Measurements from ENCODE around the gene RBM20. TPM values are rescaled to one million over a fixed set of nuclear protein-coding genes. Genes with fewer than 3 reads are reported as not detected.

Gene RBM20
- total and polyA plus RNA-seq, 2 of the 4 experiments (the other 2 are of a cell fraction): under 0.01 to 0.15 TPM

DNA sequence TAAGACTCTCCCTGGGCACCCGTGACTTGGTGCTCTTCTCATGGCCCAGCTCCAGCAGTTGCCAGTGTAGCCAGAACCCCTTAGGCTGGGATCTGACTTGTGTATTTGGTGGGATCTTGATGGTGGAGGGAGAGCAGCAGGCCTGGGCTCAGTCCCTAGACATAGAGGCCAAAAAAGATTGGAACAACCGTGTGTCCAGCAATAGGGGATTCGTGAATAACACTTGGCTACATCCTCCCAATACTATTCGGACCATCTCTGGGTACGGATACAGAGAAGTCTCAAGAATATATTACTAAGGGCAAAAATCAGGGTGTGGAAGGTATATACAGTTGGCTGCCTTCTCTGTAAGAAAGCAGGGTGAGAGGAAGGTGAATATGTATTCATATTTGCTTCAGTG, 17.2 kb downstream of the RBM20 start:
- Histone ChIP-seq H3K14ac (replicated peaks; ENCODE audit: low read depth, low read length) (no peak overlapping the region), H4K20me1 (ENCODE audit: insufficient read depth, low read length) (no peaks in the 10 kb centered on the region), H3K9ac (ENCODE audit: low read depth, low read length) (no peak overlapping the region), H3K4me3 (ENCODE audit: insufficient read depth, low read depth, low read length) (no peak overlapping the region), H3K27ac (ENCODE audit: insufficient read depth, low read length) (no peak overlapping the region), H2BK15ac (ENCODE audit: low read depth, low read length) (0 out of 3 replicates have a peak overlapping the region, but pooled peaks have one; percentile 21), H3K18ac (ENCODE audit: low read depth, low read length) (no peak overlapping the region), H3K9me1 (ENCODE audit: insufficient read depth, low read length) (no peaks in the 10 kb centered on the region), H3K36me3 (ENCODE audit: control insufficient read depth, insufficient read depth, low read length) (no peaks in the 10 kb centered on the region), H2AK5ac (ENCODE audit: low read depth, low read length) (no peak overlapping the region), H4K8ac (ENCODE audit: low read depth in 2 of 2, low read length in 2 of 2) (no peak overlapping the region), H3K9me3 (ENCODE audit: control insufficient read depth, insufficient read depth, low read length) (no peaks in the 10 kb centered on the region), H4K91ac (ENCODE audit: insufficient read depth, low read depth, low read length) (no peak overlapping the region), H2BK120ac (ENCODE audit: low read depth, low read length) (no peak overlapping the region), H2BK20ac (ENCODE audit: low read depth, low read length) (no peak overlapping the region), H3K79me1 (ENCODE audit: low read depth in 1 of 2, low read length in 2 of 2) (no peaks in the 10 kb centered on the region), H3K4me1 (ENCODE audit: control insufficient read depth, insufficient read depth, low read length) (peaks cover 4% of the 10 kb centered on the region), H2AFZ (replicated peaks; ENCODE audit: low read length, poor library complexity) (no peak overlapping the region), H2BK5ac (ENCODE audit: low read depth, low read length, poor library complexity, severe bottlenecking) (no peak overlapping the region), H4K5ac (ENCODE audit: low read depth, low read length) (no peak overlapping the region), H3K23ac (ENCODE audit: low read depth, low read length) (no peak overlapping the region), H3K27me3 (ENCODE audit: control insufficient read depth, insufficient read depth, low read length) (peaks cover 2% of the 10 kb centered on the region; the same call in 1 of the 2 replicates), H3K4ac (ENCODE audit: low read depth, low read length) (no peak overlapping the region; the same call in 1 of the 2 replicates), H3K4me2 (ENCODE audit: low read depth, low read length) (no peak overlapping the region), H3K56ac (ENCODE audit: extremely low read depth, insufficient read depth, low read length) (no peak overlapping the region), H2AK9ac (replicated peaks; ENCODE audit: low read depth, low read length, poor library complexity) (no peak overlapping the region)
- ChIA-PET CTCF (no interaction called here), POLR2A (ENCODE audit: unreplicated experiment) (no interaction called here)
- intact Hi-C loops (cut with micrococcal nuclease) (no loop called here), in situ Hi-C loops (cut with MboI; ENCODE audit: low sequenced_read_pairs) (no loop called here), dilution Hi-C loops (cut with HindIII; ENCODE audit: low sequenced_read_pairs, unreplicated experiment) (no loop called here)
- WGBS, 2 experiments (ENCODE audit: extremely low coverage in 2 of 2, insufficient read length in 1 of 2): no CpG with 5 or more reads among the region's 5 CpGs
- DNase-seq (no peak), ATAC-seq (ENCODE audit: low read depth) (no peak)
- no TSS peak for BruUV-seq (replicated peaks)
- no peak for TF ChIP-seq RCOR1 (IDR thresholded peaks at IDR 0.05; ENCODE audit: insufficient replicate concordance, low read length)
- no peak for TF ChIP-seq RAD21 (IDR thresholded peaks at IDR 0.05; ENCODE audit: low read length)
- TF ChIP-seq POLR2A (IDR thresholded peaks at IDR 0.05; ENCODE audit: low read depth, low read length): no peak
- TF ChIP-seq CEBPB (IDR thresholded peaks at IDR 0.05; ENCODE audit: low read depth, low read length): no peak
- no peak for TF ChIP-seq MAFK (IDR thresholded peaks at IDR 0.05; ENCODE audit: low read depth, low read length)
- no peak for TF ChIP-seq MXI1 (IDR thresholded peaks at IDR 0.05; ENCODE audit: borderline replicate concordance, low read depth, low read length)
- no peak for TF ChIP-seq NFE2L2 (IDR thresholded peaks at IDR 0.05; ENCODE audit: low read depth, low read length)
- TF ChIP-seq CHD1 (IDR thresholded peaks at IDR 0.05; ENCODE audit: low read depth, low read length): no peak
- TF ChIP-seq SMC3 (IDR thresholded peaks at IDR 0.05; ENCODE audit: low read depth, low read length): no peak
- TF ChIP-seq, protein P1, sequence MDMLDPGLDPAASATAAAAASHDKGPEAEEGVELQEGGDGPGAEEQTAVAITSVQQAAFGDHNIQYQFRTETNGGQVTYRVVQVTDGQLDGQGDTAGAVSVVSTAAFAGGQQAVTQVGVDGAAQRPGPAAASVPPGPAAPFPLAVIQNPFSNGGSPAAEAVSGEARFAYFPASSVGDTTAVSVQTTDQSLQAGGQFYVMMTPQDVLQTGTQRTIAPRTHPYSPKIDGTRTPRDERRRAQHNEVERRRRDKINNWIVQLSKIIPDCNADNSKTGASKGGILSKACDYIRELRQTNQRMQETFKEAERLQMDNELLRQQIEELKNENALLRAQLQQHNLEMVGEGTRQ (IDR thresholded peaks at IDR 0.05; ENCODE audit: low read depth, low read length): no peak
- TF ChIP-seq RFX5 (IDR thresholded peaks at IDR 0.05; ENCODE audit: low read depth, low read length): no peak
- no peak for TF ChIP-seq BHLHE40 (IDR thresholded peaks at IDR 0.05; ENCODE audit: low read depth, low read length)
- TF ChIP-seq MAZ (IDR thresholded peaks at IDR 0.05; ENCODE audit: borderline replicate concordance, low read depth, low read length): no peak
- TF ChIP-seq, protein P2, sequence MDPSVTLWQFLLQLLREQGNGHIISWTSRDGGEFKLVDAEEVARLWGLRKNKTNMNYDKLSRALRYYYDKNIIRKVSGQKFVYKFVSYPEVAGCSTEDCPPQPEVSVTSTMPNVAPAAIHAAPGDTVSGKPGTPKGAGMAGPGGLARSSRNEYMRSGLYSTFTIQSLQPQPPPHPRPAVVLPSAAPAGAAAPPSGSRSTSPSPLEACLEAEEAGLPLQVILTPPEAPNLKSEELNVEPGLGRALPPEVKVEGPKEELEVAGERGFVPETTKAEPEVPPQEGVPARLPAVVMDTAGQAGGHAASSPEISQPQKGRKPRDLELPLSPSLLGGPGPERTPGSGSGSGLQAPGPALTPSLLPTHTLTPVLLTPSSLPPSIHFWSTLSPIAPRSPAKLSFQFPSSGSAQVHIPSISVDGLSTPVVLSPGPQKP (IDR thresholded peaks at IDR 0.05; ENCODE audit: borderline replicate concordance, low read depth, low read length): no peak
- TF ChIP-seq, protein P3, sequence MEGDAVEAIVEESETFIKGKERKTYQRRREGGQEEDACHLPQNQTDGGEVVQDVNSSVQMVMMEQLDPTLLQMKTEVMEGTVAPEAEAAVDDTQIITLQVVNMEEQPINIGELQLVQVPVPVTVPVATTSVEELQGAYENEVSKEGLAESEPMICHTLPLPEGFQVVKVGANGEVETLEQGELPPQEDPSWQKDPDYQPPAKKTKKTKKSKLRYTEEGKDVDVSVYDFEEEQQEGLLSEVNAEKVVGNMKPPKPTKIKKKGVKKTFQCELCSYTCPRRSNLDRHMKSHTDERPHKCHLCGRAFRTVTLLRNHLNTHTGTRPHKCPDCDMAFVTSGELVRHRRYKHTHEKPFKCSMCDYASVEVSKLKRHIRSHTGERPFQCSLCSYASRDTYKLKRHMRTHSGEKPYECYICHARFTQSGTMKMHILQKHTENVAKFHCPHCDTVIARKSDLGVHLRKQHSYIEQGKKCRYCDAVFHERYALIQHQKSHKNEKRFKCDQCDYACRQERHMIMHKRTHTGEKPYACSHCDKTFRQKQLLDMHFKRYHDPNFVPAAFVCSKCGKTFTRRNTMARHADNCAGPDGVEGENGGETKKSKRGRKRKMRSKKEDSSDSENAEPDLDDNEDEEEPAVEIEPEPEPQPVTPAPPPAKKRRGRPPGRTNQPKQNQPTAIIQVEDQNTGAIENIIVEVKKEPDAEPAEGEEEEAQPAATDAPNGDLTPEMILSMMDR (conservative IDR thresholded peaks at IDR 0.05; ENCODE audit: low read depth, low read length): no peak
- TF ChIP-seq FOS (IDR thresholded peaks at IDR 0.05; ENCODE audit: low read depth, low read length): no peak
